Activated naive CD4-positive, alpha-beta T cell treated with anti-CD3 and anti-CD28 coated beads, Interleukin-2, amount 10 ng/mL, durations not matched to agents 7 days and 5 days (primary cell): Measurements from ENCODE around the gene CXCL16.

Experiments used
- CTCF ChIA-PET: fragments of 350-600 bp; sonication (Branson Sonifier 250); formaldehyde crosslinking; loops from one replicate; lab custom pipeline; 2021; ENCODE audit warnings: antibody characterized with exemption; lab: Charles Lee
- DNase-seq: peaks from one replicate; pipeline ENCODE4 v3.0.0-alpha.2; 2020
- H3K27ac Mint-ChIP-seq: one replicate; pipeline ENCODE4 v1.8.0; 2021; ENCODE audit warnings: mild to moderate bottlenecking, moderate library complexity, mixed read lengths
- H3K27me3 Mint-ChIP-seq: one replicate; pipeline ENCODE4 v1.8.0; 2021; ENCODE audit warnings: mild to moderate bottlenecking, mixed read lengths
- H3K36me3 Mint-ChIP-seq: one replicate; pipeline ENCODE4 v1.8.0; 2021; ENCODE audit warnings: mixed read lengths
- H3K4me1 Mint-ChIP-seq: one replicate; pipeline ENCODE4 v1.8.0; 2021; ENCODE audit warnings: mixed read lengths
- H3K4me3 Mint-ChIP-seq: one replicate; pipeline ENCODE4 v1.8.0; 2021; ENCODE audit warnings: mild to moderate bottlenecking, moderate library complexity, mixed read lengths
- H3K9me3 Mint-ChIP-seq: one replicate; pipeline ENCODE4 v1.8.0; 2021; ENCODE audit warnings: mixed read lengths

Gene CXCL16

DNA sequence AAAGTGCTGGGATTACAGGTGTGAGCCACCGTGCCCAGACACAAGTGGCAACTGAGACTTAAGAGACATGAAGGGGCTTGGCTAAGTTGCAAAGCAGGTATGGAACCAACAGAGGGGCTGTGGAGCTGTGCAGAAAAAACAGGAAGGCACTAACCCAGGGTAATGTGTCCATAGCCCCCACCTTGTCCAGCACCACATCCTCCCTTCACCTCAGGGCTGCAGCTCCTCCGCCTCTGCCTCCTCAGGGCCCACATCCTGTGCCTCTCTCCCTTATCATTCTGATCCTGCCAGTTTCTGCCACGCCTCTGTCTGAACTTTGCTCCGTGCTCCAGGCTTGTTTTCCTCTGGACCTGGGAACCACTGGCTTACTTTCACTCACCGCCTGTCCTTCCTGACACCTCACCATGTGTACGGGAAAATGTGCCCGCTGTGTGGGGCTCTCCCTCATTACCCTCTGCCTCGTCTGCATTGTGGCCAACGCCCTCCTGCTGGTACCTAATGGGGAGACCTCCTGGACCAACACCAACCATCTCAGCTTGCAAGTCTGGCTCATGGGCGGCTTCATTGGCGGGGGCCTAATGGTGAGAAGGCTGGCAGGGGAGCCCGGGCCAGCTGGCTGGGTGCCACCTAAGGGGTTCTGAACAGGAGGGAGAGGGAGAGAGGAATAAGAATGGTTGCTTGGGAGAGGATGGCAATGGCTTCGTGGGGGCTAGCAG is 31.9 kb upstream of the CXCL16 start, which contains the start of gene TM4SF5:
TM4SF5 (plus strand) TSS at position 368 of the 716 bp plus-strand sequence; CDS start at position 405, 37 bp downstream.
- CTCF ChIA-PET = no interaction called here
- Mint-ChIP-seq H3K9me3 (no peaks in the 10 kb centered on the region), H3K27me3 (peaks cover 45% of the 10 kb centered on the region), H3K4me1 (peaks cover 16% of the 10 kb centered on the region), H3K27ac (peak within 1 kb of the TSS; percentile 1), H3K36me3 (no peaks in the 10 kb centered on the region), H3K4me3 (no peak within 1 kb of the TSS)
- DNase-seq = peak; percentile 64

DNA sequence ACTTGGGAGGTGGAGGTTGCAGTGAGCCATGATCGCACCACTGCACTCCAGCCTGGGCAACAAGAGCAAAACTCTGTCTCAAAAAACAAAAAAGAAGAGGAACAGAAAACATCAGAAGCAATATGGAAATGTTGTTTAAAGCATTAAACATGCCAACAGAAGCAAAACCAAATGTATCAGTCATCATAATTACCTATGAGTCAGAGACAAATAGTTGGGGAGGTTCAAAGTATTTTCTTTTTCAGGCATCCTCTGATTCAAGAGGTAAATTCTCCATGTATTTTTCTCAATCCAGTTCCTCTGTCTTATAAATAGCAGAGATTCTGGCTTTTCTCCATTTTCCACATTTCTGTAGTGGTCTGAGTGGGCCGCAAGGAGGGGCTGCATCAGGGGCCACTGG is 29.9 kb upstream of the CXCL16 start:
- Mint-ChIP-seq H3K27ac (no peak overlapping the region), H3K4me3 (no peak overlapping the region), H3K36me3 (no peaks in the 10 kb centered on the region), H3K4me1 (peaks cover 16% of the 10 kb centered on the region), H3K27me3 (peaks cover 45% of the 10 kb centered on the region), H3K9me3 (no peaks in the 10 kb centered on the region)
- no peak for DNase-seq
- CTCF ChIA-PET = no interaction called here

DNA sequence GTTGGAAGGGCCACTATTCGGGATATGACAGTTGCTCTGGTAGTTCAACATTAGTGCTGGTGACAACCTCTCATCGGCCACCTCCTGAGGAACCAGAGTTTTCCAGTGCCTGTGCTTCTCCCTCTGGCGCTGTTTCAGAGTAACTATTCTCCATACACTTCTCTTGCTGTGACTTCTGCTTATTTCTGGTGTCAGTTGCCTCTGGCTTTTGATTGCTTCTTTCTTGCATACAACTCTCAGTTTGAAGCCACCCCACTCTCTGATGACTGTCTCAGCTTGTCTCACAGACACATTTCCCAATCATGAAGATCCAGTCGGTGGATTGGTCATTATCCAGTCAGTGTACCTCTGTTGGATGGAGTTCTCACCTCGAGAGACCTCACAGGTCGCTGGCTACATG is 28.6 kb upstream of the CXCL16 start:
- peaks cover 16% of the 10 kb centered on the region for H3K4me1 Mint-ChIP-seq
- no peaks in the 10 kb centered on the region for H3K9me3 Mint-ChIP-seq
- no peaks in the 10 kb centered on the region for H3K36me3 Mint-ChIP-seq
- CTCF ChIA-PET = interaction anchor here (0.5 to 0.6 kb wide), 2 partner anchors 56 to 695 kb away, joined by 3 read pairs; no protein-coding TSS in a partner anchor
- no peak overlapping the region for H3K4me3 Mint-ChIP-seq
- no peak overlapping the region for H3K27ac Mint-ChIP-seq
- no peak for DNase-seq
- H3K27me3 Mint-ChIP-seq = peaks cover 39% of the 10 kb centered on the region

DNA sequence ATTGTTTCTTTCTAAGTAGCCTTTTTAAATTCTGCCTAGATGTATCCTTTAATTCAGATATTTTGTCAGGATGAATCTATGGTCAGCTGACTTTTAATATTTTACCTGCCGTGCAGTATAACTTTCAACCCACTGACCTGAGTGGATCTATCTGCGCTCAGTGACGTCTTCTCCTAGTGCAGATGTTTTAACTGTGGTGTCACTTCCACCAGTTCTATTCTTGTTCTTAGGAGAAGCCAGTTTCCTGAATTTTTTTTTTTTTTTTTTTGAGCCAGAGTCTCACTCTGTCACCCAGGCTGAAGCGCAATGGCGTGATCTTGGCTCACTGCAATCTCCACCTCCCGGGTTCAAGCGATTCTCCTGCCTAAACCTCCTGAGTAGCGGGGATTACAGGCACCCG is 27.0 kb upstream of the CXCL16 start:
- Mint-ChIP-seq H3K4me1 (peaks cover 9% of the 10 kb centered on the region), H3K36me3 (no peaks in the 10 kb centered on the region), H3K4me3 (no peak overlapping the region), H3K27me3 (peaks cover 29% of the 10 kb centered on the region), H3K27ac (no peak overlapping the region), H3K9me3 (no peaks in the 10 kb centered on the region)
- DNase-seq = no peak
- CTCF ChIA-PET = no interaction called here

DNA sequence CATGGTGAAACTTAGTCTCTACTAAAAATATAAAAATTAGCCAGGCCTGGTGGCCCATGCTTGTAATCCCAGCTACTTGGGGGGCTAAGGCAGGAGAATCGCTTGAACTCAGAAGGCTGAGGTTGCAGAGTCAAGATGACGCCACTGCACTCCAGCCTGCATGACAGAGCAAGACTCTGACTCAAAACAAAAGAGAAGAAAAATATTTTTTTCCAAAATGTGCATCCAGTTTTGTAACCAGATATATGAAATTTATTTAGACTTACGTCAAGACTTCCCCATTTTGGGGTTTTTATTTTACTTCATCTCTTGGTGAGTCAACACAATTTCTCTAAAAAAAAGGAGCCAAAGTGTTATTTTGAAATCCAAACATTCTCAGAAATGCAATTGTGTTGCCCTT is 26.5 kb upstream of the CXCL16 start:
- Mint-ChIP-seq H3K27ac (no peak overlapping the region), H3K36me3 (no peaks in the 10 kb centered on the region), H3K4me1 (peaks cover 4% of the 10 kb centered on the region), H3K9me3 (no peaks in the 10 kb centered on the region), H3K27me3 (peaks cover 26% of the 10 kb centered on the region), H3K4me3 (no peak overlapping the region)
- no peak for DNase-seq
- CTCF ChIA-PET = no interaction called here

DNA sequence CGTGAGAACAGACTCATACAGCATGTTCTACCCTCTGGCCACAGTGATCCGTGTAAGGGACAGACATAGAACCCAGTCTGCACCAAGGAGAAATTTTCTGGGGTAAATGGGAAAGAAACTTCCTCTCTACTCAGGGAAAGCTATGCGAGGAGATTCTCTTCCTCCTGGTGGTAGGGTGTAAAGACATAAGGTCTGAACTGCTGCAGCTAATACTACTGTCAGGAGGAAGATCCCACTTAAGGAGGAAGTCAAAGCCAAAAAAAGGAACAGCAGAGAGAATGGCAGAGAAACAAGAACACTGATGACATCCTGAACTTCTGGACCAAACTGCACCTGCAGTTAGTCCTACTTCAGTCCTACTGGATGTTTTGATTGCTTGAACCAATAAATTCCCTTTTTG is 24.9 kb upstream of the CXCL16 start:
- CTCF ChIA-PET = no interaction called here
- H3K4me3 Mint-ChIP-seq = no peak overlapping the region
- H3K27ac Mint-ChIP-seq = no peak overlapping the region
- H3K27me3 Mint-ChIP-seq = peaks cover 27% of the 10 kb centered on the region
- H3K36me3 Mint-ChIP-seq = no peaks in the 10 kb centered on the region
- no peaks in the 10 kb centered on the region for H3K9me3 Mint-ChIP-seq
- no peaks in the 10 kb centered on the region for H3K4me1 Mint-ChIP-seq
- no peak for DNase-seq

DNA sequence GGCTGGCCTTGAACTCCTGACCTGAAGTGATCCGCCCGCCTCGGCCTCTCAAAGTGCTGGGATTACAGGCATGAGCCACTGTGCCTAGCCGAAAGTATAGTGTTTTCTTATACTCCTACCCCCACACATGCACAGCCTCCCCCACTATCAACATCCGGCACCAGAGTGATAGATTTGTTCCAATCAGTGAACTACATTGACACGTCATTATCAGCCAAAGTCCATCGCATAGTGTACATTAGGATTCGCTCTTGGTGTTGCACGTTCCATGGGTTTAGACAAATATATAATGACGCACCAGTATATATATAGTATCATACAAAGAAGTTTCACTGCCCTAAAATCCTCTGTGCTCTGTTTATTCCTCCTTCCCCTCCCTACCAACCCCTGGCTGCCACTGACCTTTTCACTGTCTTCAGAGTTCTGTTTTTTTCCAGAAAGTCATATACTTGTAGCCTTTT is 20.1 kb upstream of the CXCL16 start:
- Mint-ChIP-seq H3K4me3 (no peak overlapping the region), H3K27ac (no peak overlapping the region), H3K4me1 (no peaks in the 10 kb centered on the region), H3K27me3 (peaks cover 25% of the 10 kb centered on the region), H3K9me3 (no peaks in the 10 kb centered on the region), H3K36me3 (no peaks in the 10 kb centered on the region)
- CTCF ChIA-PET = no interaction called here
- no peak for DNase-seq

DNA sequence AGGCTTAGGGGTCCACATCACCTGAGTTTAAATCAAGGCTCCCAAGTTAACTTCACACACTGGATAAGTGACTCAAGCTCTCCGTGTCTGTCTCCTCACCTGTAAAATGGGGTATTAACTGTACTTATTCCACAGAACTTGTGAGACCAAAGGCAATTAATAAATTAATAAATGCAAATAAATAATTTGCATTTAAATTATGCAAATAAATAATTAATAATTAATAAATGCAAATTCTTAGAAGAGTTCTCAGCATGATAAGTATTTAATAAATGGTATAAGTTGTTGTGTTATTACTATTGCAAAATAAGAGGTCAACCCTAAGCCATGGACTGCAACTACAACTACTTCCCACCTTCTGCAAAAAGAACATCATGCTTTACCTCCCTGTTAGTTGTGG is 13.7 kb upstream of the CXCL16 start:
- Mint-ChIP-seq H3K9me3 (no peaks in the 10 kb centered on the region), H3K4me3 (no peak overlapping the region), H3K4me1 (peaks cover 6% of the 10 kb centered on the region), H3K27ac (no peak overlapping the region), H3K36me3 (no peaks in the 10 kb centered on the region), H3K27me3 (peaks cover 68% of the 10 kb centered on the region)
- no peak for DNase-seq
- CTCF ChIA-PET = interaction anchor here (0.6 kb wide), 1 partner anchor 329 kb away, joined by 3 read pairs; no protein-coding TSS in a partner anchor

DNA sequence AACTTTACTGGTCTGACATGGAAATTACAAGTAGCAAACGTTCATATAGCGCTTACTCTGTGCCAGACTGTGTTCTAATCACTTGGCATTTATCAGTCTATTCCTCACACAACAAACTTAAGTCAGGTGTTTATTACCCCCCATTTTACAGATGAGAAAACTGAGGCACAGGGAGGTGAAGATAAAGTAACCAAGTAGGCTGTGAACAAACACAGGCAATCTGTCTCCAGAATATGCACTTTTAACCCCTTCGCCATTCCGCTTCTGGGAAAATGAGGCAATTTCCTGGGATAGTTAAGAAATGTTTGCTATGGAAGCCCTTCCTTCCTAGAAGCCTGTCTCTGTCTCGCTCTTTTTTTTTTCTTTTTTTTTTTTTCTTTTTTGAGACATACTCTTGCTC is 12.2 kb upstream of the CXCL16 start:
- H3K4me3 Mint-ChIP-seq = no peak overlapping the region
- no peak for DNase-seq
- H3K4me1 Mint-ChIP-seq = peaks cover 17% of the 10 kb centered on the region
- CTCF ChIA-PET = no interaction called here
- no peaks in the 10 kb centered on the region for H3K36me3 Mint-ChIP-seq
- no peak overlapping the region for H3K27ac Mint-ChIP-seq
- H3K9me3 Mint-ChIP-seq = no peaks in the 10 kb centered on the region
- H3K27me3 Mint-ChIP-seq = peaks cover 65% of the 10 kb centered on the region

DNA sequence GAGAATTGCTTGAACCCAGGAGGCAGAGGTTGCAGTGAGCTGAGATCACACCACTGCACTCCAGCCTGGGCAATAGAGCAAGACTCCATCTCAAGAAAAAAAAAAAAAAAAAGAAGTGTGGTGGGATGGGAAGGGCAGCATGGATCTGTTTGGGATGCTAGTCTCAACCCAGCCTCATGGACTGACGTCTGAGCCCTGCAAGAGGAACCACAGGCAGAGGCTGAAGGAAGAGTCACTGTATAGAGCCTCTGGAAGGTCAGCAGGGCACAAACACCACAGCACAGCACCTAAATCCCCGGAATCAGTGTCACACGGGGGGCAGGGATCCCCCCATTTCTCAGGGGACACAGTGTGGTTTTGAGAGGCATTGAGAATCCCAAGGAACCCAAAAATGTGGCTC is 10.9 kb upstream of the CXCL16 start:
- CTCF ChIA-PET = no interaction called here
- peaks cover 23% of the 10 kb centered on the region for H3K4me1 Mint-ChIP-seq

DNA sequence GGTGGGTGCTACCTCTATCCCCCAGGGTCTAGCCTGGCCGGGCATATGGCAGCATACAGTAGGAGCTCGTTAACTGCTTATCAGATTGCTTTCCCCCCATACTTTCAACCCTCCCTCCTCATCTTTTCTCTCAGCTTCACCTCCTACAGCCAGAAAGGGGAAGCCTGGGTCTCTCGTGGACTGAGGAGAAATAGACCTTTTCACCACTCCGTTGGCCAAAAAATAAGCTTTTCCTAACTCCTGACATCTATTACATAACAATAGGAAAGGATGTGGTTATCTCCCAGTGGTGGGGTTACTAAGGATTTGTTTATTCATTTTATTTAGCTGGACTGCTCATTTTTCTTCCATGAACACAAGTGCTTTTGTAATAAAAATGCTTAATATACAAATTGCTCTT is 9.0 kb upstream of the CXCL16 start:
- Mint-ChIP-seq H3K4me3 (no peak overlapping the region), H3K4me1 (peaks cover 23% of the 10 kb centered on the region), H3K27ac (no peak overlapping the region), H3K9me3 (no peaks in the 10 kb centered on the region), H3K36me3 (no peaks in the 10 kb centered on the region), H3K27me3 (peaks cover 74% of the 10 kb centered on the region)
- DNase-seq = no peak
- CTCF ChIA-PET = interaction anchor here (0.9 kb wide), 1 partner anchor 41 kb away, joined by 4 read pairs; no protein-coding TSS in a partner anchor

More for the DNA sequence above, 10.9 kb upstream of the CXCL16 start:
- no peak for DNase-seq
- no peak overlapping the region for H3K4me3 Mint-ChIP-seq
- no peak overlapping the region for H3K27ac Mint-ChIP-seq
- peaks cover 72% of the 10 kb centered on the region for H3K27me3 Mint-ChIP-seq
- H3K9me3 Mint-ChIP-seq = no peaks in the 10 kb centered on the region
- no peaks in the 10 kb centered on the region for H3K36me3 Mint-ChIP-seq

DNA sequence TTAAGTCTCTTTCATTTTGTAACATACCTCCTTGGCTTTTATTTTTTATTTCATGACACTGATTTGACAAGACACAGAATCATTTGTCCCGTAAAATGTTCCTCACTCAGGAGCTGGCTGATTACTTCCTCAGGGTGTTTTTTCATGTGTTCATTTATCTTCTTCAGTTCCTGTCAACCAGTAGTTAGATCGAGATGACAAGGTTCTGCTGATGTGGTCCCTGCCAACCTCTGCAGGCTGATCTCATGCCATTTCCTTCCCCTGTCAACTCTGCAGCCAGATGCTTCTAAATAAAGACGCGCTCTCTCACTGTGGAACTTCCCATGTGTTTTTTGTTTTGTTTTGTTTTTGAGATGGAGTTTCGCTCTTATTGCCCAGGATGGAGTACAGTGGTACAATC is 8.1 kb upstream of the CXCL16 start:
- H3K27me3 Mint-ChIP-seq = peaks cover 76% of the 10 kb centered on the region
- H3K9me3 Mint-ChIP-seq = no peaks in the 10 kb centered on the region
- DNase-seq = peak; percentile 61
- peaks cover 23% of the 10 kb centered on the region for H3K4me1 Mint-ChIP-seq
- CTCF ChIA-PET = no interaction called here
- peak overlapping the region; percentile 79 for H3K27ac Mint-ChIP-seq
- H3K4me3 Mint-ChIP-seq = peak overlapping the region; percentile 43
- no peaks in the 10 kb centered on the region for H3K36me3 Mint-ChIP-seq

DNA sequence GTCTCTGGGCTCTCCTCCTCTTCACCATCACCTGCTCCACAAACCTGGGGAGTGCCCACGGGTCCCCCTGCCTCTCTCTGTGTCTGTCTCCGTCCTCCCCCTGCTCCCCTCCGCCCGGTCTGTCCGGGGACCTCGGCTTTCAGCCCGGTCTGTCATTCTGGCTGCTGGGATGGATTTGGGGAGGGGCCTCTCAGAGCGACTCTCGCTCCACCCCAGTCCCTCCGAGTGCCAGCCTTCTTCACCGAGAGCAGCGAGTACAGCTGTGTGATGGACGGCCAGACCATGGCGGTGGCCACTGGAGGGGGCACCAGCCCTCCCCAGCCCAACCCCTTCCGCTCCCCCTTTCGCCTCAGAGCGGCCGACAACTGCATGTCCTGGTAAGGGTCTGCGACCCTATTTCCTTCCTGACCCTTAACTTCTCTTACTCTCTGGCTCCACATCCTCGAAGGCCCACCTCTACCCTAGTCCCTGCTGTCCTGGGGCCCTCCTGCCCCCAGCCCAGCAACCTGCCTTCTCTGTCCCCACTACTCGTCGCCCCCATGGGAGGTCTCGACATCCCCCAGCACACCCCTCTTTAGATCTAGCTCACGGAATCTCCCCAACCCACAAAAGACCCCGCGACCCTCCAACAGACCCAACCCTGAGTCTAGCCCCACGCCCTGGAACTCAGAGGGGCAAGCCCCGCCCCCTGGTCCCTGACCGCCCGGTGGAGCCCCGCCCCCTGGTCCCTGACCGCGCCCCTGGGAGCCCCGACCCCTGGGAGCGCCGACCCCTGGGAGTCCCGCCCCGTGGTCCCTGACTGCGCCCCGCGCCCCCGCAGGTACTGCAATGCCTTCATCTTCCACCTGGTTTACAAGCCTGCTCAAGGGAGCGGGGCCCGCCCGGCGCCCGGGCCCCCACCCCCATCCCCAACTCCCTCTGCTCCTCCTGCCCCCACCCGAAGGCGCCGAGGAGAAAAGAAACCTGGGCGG is 5.6 kb upstream of the CXCL16 start:
- peak overlapping the region; percentile 16 for H3K27ac Mint-ChIP-seq
- CTCF ChIA-PET = no interaction called here
- peaks cover 25% of the 10 kb centered on the region for H3K4me1 Mint-ChIP-seq
- no peak overlapping the region for H3K4me3 Mint-ChIP-seq
- no peaks in the 10 kb centered on the region for H3K9me3 Mint-ChIP-seq
- no peak for DNase-seq
- peaks cover 76% of the 10 kb centered on the region for H3K27me3 Mint-ChIP-seq
- H3K36me3 Mint-ChIP-seq = no peaks in the 10 kb centered on the region

DNA sequence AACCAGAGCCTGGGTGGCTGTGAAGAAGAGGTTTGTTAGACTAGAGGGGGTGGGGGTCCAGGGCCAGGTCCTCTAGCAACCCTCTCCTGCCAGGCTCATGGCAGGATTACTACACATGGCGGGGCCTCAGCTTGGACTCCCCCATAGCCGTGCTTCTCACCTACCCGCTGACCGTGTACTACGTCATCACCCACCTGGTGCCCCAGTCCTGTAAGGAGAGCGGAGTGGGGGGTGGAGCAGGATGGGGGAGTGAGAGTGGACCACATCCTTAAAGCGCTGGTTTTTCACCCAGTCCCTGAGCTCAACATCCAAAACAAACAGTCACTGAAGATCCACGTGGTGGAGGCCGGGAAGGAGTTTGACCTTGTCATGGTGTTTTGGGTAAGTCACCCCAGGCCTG is 4.2 kb upstream of the CXCL16 start:
- Mint-ChIP-seq H3K27me3 (peaks cover 82% of the 10 kb centered on the region), H3K36me3 (no peaks in the 10 kb centered on the region), H3K9me3 (no peaks in the 10 kb centered on the region), H3K4me3 (no peak overlapping the region), H3K4me1 (peaks cover 30% of the 10 kb centered on the region), H3K27ac (no peak overlapping the region)
- CTCF ChIA-PET = interaction anchor here (1.2 kb wide), 1 partner anchor 177 kb away, joined by 3 read pairs; no protein-coding TSS in a partner anchor
- DNase-seq = no peak
